Subcutaneous adipose tissue (tissue), 4 donors: ENCODE measurements around the gene CELF6. TPM values are rescaled to one million over a fixed set of nuclear protein-coding genes. Genes with fewer than 3 reads are reported as not detected.

Source experiments
- CTCF ChIP-seq: fragments of 450-650 bp; IDR thresholded peaks from one replicate; pipeline ENCODE4 v1.5.1; 2016; ENCODE audit warnings: low read depth, mild to moderate bottlenecking, control low read depth, antibody characterized with exemption, moderate library complexity
- total RNA-seq, 4 donors: library from RNA; depleted of rRNA; stranded (reverse); fragments of >200 nt; gene quantifications; one replicate each; pipeline ENCODE4 v1.1.0, GENCODE V29; 2016

CELF6 gene
- total RNA-seq, 4 donors from 2014 or later, result 0.49 to 3.2 (median 2.2) TPM

- no peak for TF ChIP-seq CTCF
Measured at GRCh38 chr15:72318408-72318942, 1.5 kb downstream of the CELF6 start.

GRCh38 chr15:72315706-72316370 is 4.1 kb downstream of the CELF6 start:
- TF ChIP-seq CTCF, result no peak

- TF ChIP-seq CTCF, result no peak
Measured at GRCh38 chr15:72313881-72314280, 6.1 kb downstream of the CELF6 start.

- no peak for TF ChIP-seq CTCF
Measured at GRCh38 chr15:72313448-72313840, 6.5 kb downstream of the CELF6 start.

GRCh38 chr15:72312605-72313447 is 7.1 kb downstream of the CELF6 start:
- TF ChIP-seq CTCF, result no peak

DNA sequence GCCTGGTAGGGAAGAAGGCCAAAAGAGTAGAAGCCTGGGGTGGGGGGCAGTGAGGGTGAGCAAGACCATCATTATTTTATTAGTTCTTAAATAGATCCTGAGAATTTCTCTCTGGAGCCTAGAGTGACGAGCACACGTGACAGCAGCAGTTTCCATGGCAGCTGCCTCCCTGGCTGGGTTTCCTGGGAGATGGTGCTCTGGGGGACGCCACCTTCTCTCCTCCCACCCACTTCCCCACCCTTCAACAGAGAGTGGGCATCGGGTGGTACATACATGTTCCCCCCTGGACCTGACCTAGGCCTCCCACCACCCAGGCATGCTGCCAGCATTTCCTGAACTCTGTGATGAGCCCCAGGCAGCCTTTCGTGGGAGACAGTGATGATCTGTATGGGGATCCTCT is 12.9 kb downstream of the CELF6 start:
- TF ChIP-seq CTCF, result no peak

DNA sequence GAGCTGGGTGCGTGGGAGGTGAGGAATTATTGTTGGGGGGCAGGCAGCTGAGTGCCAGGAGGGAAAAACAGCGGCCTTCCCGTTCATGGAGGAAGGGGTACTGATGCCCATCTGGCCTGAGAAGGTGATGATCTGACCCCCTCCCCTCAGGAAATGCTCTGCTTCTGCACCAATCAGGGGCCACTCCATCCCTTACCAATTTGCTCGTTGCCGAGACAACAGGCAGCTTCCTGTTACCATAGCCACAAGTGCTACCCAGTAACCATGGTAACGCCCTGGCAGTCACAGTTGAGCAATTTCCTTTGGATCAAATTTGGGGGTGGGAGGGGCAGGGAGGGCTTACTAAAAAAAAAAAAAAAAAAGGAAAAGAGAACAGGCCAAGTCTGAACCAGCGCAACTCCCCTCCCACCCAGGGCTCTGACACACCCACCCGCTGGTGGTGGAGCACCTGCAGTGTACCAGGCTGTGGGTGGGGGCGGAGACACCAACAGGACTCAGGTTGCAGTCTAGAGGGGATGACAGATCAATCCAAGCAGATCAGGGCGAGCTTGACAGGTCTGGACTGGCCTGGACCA is 13.7 kb downstream of the CELF6 start:
- no peak for TF ChIP-seq CTCF
